Measurements from ENCODE around the gene NBEAL2. TPM values are rescaled to one million over a fixed set of nuclear protein-coding genes. Genes with fewer than 3 reads are reported as not detected.

The NBEAL2 gene
- total and polyA plus RNA-seq, 2 of the 8 experiments (the other 6 are each of a cell fraction or from before 2014, with no cell fraction given), result 27.3 to 46.9 TPM

GRCh38 chr3:46954178-46954577, 25.3 kb upstream of the NBEAL2 start:
- Histone ChIP-seq H2BK12ac (ENCODE audit: low read depth, low read length) (no peak overlapping the region), H3K36me3 (ENCODE audit: control insufficient read depth in 2 of 4, insufficient read depth in 4 of 4, low read length in 3 of 4) (no peaks in the 10 kb centered on the region), H4K20me1 (replicated peaks in 1 of 2; ENCODE audit: control insufficient read depth in 1 of 2, insufficient read depth in 2 of 2, low read length in 2 of 2) (peaks cover 35 to 48% of the 10 kb centered on the region in 2 experiments), H3K23ac (ENCODE audit: insufficient read length) (no peak overlapping the region), H3K56ac (replicated peaks; ENCODE audit: insufficient read length, low read depth, low read length) (no peak overlapping the region), H2AFZ (ENCODE audit: low read length) (no peak overlapping the region), H2BK120ac (replicated peaks; ENCODE audit: low read depth, low read length) (no peak overlapping the region), H2AK5ac (ENCODE audit: low read depth, low read length) (no peak overlapping the region), H3K27ac (ENCODE audit: low read depth, low read length) (no peak overlapping the region), H3K4me3 (ENCODE audit: extremely low read depth in 1 of 4, insufficient read depth in 2 of 4, low read depth in 3 of 4, low read length in 4 of 4) (no peak overlapping the region), H3K9ac (replicated peaks in 1 of 4; ENCODE audit: extremely low read depth in 1 of 4, low read depth in 3 of 4, low read length in 3 of 4) (no peak overlapping the region), H4K5ac (ENCODE audit: insufficient read length, low read depth, low read length) (no peak overlapping the region), H3K4me1 (replicated peaks in 1 of 4; ENCODE audit: control insufficient read depth in 3 of 4, insufficient read depth in 4 of 4, low read length in 3 of 4) (peaks cover 5 to 14% (median 8%) of the 10 kb centered on the region in 4 experiments), H2BK20ac (ENCODE audit: low read length) (no peak overlapping the region), H4K91ac (replicated peaks; ENCODE audit: insufficient read length, low read length) (no peak overlapping the region), H2BK15ac (ENCODE audit: low read length) (no peak overlapping the region), H2BK5ac (ENCODE audit: low read depth, low read length) (no peak overlapping the region; the same call in 1 of the 2 replicates), H3K79me2 (ENCODE audit: control insufficient read depth in 1 of 2, insufficient read depth in 2 of 2, low read length in 2 of 2) (peaks cover 34 to 93% of the 10 kb centered on the region in 2 experiments), H3K27me3 (replicated peaks in 1 of 4; ENCODE audit: control insufficient read depth in 3 of 4, extremely low read depth in 1 of 4, insufficient read depth in 3 of 4, low read length in 3 of 4) (no peaks in the 10 kb centered on the region), H3K9me3 (ENCODE audit: insufficient read depth in 2 of 2, low read depth in 1 of 2, low read length in 1 of 2) (no peaks in the 10 kb centered on the region), H3K14ac (ENCODE audit: insufficient read length) (no peak overlapping the region), H4K8ac (ENCODE audit: extremely low read depth, insufficient read depth, low read length) (no peak overlapping the region), H3K79me1 (ENCODE audit: low read depth, low read length) (peaks cover 46% of the 10 kb centered on the region), H3K4me2 (ENCODE audit: insufficient read depth in 1 of 2, low read depth in 2 of 2, low read length in 2 of 2) (no peak overlapping the region), H3K18ac (ENCODE audit: extremely low read depth, low read length) (no peak overlapping the region), H3K23me2 (ENCODE audit: low read depth, low read length) (no peaks in the 10 kb centered on the region; the same call in 1 of the 2 replicates), H3K4ac (replicated peaks; ENCODE audit: insufficient read length, low read depth, low read length) (no peak overlapping the region)
- ChIA-PET CTCF (ENCODE audit: partially characterized antibody) (interaction anchor here (1.4 to 1.5 kb wide), 2 partner anchors 28 to 88 kb away, joined by 3 to 4 read pairs; no protein-coding TSS in a partner anchor), POLR2A (ENCODE audit: partially characterized antibody) (interaction anchor here (1.1 kb wide), 1 partner anchor 12 kb away, joined by 3 read pairs; no protein-coding TSS in a partner anchor)
- DNase-seq (ENCODE audit: low read depth in 1 of 2, low spot score in 2 of 2) (no peak), FAIRE-seq (no peak)
- TF ChIP-seq CBX8 (IDR thresholded peaks at IDR 0.05; ENCODE audit: borderline replicate concordance, low read depth, low read length) (no peak), RFX5 (IDR thresholded peaks at IDR 0.05; ENCODE audit: borderline replicate concordance, low read depth, low read length) (no peak), POLR2A (IDR thresholded peaks at IDR 0.05; ENCODE audit: control extremely low read depth in 1 of 2, low read depth in 2 of 2, low read length in 2 of 2) (no peak), ATF3 (IDR thresholded peaks at IDR 0.05; ENCODE audit: insufficient read depth, low read depth, low read length) (no peak), KDM5A (IDR thresholded peaks at IDR 0.05; ENCODE audit: low read length) (no peak), ATF2 (IDR thresholded peaks at IDR 0.05; ENCODE audit: low read length) (no peak), TBP (IDR thresholded peaks at IDR 0.05; ENCODE audit: low read depth, low read length) (no peak), EGR1 (IDR thresholded peaks at IDR 0.05; ENCODE audit: borderline replicate concordance, low read depth, low read length) (no peak)
- 82% methylated on average over 3 of the region's 3 CpGs; no CpG with 5 or more reads in 1 of the 2 experiments for WGBS, 2 experiments (ENCODE audit: extremely low coverage in 1 of 2, insufficient coverage in 1 of 2, insufficient read length in 1 of 2, insufficient replicate concordance in 2 of 2, low coverage in 1 of 2, low lambda C conversion rate in 2 of 2, missing lambda C conversion rate in 1 of 2)
